H1 (cell line): Measurements from ENCODE around the gene MAPK8IP3. TPM values are rescaled to one million over a fixed set of nuclear protein-coding genes. Genes with fewer than 3 reads are reported as not detected.
A peak's percentile ranks its signal among the peaks of the same experiment; 100 is the strongest.

Experiments used
- CTCF ChIA-PET: fragments of 300-600 bp; sonication (Branson Sonifier 250); formaldehyde crosslinking; loops from one replicate; lab custom pipeline; 2021; ENCODE audit not compliant: partially characterized antibody; lab: Charles Lee
- POLR2A ChIA-PET: fragments of 300-600 bp; sonication (Branson Sonifier 250); formaldehyde crosslinking; loops from one replicate; lab custom pipeline; 2021; ENCODE audit warnings: inconsistent platforms; ENCODE audit not compliant: partially characterized antibody; lab: Charles Lee
- DNase-seq, 2 experiments: peaks; one replicate each; pipeline versions ENCODE4 v3.0.0 to v3.0.0-alpha.2; 2010 to 2022; ENCODE audit warnings: low spot score in 2 of 2, low read depth in 1 of 2, mixed read lengths in 1 of 2
- FAIRE-seq: peaks from 2 replicates; lab custom pipeline; 2011; peaks lifted over from hg19 to GRCh38; lab: Jason Lieb, UNC
- H2AFZ ChIP-seq: 2 replicates; pipeline ENCODE4 v1.8.1; 2012; ENCODE audit warnings: low read length, inconsistent platforms
- H2AK5ac ChIP-seq: 2 replicates; pipeline ENCODE4 v1.6.1; 2013; ENCODE audit warnings: low read depth, low read length
- H2BK120ac ChIP-seq: replicated peaks from 2 replicates; pipeline ENCODE3; 2013; ENCODE audit warnings: low read depth, low read length, inconsistent platforms
- H2BK12ac ChIP-seq: 2 replicates; pipeline ENCODE4 v1.6.1; 2013; ENCODE audit warnings: low read depth, low read length
- H2BK15ac ChIP-seq: 2 replicates; pipeline ENCODE4 v1.6.1; 2013; ENCODE audit warnings: low read length
- H2BK20ac ChIP-seq: 2 replicates; pipeline ENCODE4 v1.6.1; 2013; ENCODE audit warnings: low read length
- H2BK5ac ChIP-seq: 2 replicates; pipeline ENCODE4 v1.6.1; 2013; ENCODE audit warnings: low read depth, low read length
- H3K14ac ChIP-seq: 2 replicates; pipeline ENCODE4 v1.6.1; 2013; ENCODE audit warnings: inconsistent platforms; ENCODE audit not compliant: insufficient read length
- H3K18ac ChIP-seq: 2 replicates; pipeline ENCODE4 v1.6.1; 2013; ENCODE audit warnings: low read length; ENCODE audit errors: extremely low read depth
- H3K23ac ChIP-seq: 2 replicates; pipeline ENCODE4 v1.6.1; 2013; ENCODE audit warnings: inconsistent platforms; ENCODE audit not compliant: insufficient read length
- H3K23me2 ChIP-seq: 2 replicates; pipeline ENCODE4 v1.6.1; 2013; ENCODE audit warnings: low read depth, low read length
- H3K27ac ChIP-seq: 2 replicates; pipeline ENCODE4 v1.6.1; 2011; ENCODE audit warnings: low read depth, low read length, inconsistent platforms
- H3K27me3 ChIP-seq, 4 experiments: replicated peaks in 1 of 4; 1 replicate in 1 of 4; 2 replicates in 3 of 4; pipeline versions ENCODE4 v1.6.1 to v1.8.1; 2011 to 2013; ENCODE audit warnings: low read length in 3 of 4, mild to moderate bottlenecking in 3 of 4, inconsistent platforms in 2 of 4, mixed read lengths in 2 of 4, moderate library complexity in 1 of 4; ENCODE audit not compliant: control insufficient read depth in 3 of 4, insufficient read depth in 3 of 4; ENCODE audit errors: extremely low read depth in 1 of 4
- H3K36me3 ChIP-seq, 4 experiments: 2 replicates each; pipeline versions ENCODE4 v1.6.1 to v1.8.1; 2011 to 2013; ENCODE audit warnings: mild to moderate bottlenecking in 4 of 4, low read length in 3 of 4, moderate library complexity in 2 of 4, control low read depth in 1 of 4, inconsistent platforms in 1 of 4; ENCODE audit not compliant: insufficient read depth in 4 of 4, control insufficient read depth in 2 of 4
- H3K4ac ChIP-seq: replicated peaks from 2 replicates; pipeline ENCODE3; 2013; ENCODE audit warnings: low read length, low read depth, mixed read lengths, inconsistent platforms; ENCODE audit not compliant: insufficient read length
- H3K4me1 ChIP-seq, 4 experiments: replicated peaks in 1 of 4; 1 replicate in 1 of 4; 2 replicates in 3 of 4; pipeline versions ENCODE4 v1.6.1 to v1.8.1; 2011 to 2013; ENCODE audit warnings: low read length in 3 of 4, inconsistent platforms in 2 of 4, mixed read lengths in 1 of 4; ENCODE audit not compliant: insufficient read depth in 4 of 4, control insufficient read depth in 3 of 4
- H3K4me2 ChIP-seq, 2 experiments: 2 replicates each; pipeline versions ENCODE4 v1.6.1 to v1.8.1; 2011 to 2013; ENCODE audit warnings: low read depth in 2 of 2, low read length in 2 of 2, control low read depth in 1 of 2, inconsistent platforms in 1 of 2, mild to moderate bottlenecking in 1 of 2; ENCODE audit not compliant: insufficient read depth in 1 of 2
- H3K4me3 ChIP-seq, 4 experiments: fragments of 200-600, 300-600 bp in 1 of 4; sonication (generic), shearing (Covaris generic), sonication (Bioruptor Twin) in 1 of 4; 2 replicates each; pipeline versions ENCODE4 v1.5.1 to v1.8.1; 2011 to 2016; ENCODE audit warnings: low read length in 4 of 4, low read depth in 3 of 4, control low read depth in 2 of 4, inconsistent platforms in 2 of 4, mild to moderate bottlenecking in 2 of 4, mixed read lengths in 1 of 4, moderate library complexity in 1 of 4; ENCODE audit not compliant: insufficient read depth in 2 of 4; ENCODE audit errors: extremely low read depth in 1 of 4
- H3K56ac ChIP-seq: replicated peaks from 2 replicates; pipeline ENCODE3; 2013; ENCODE audit warnings: low read depth, mild to moderate bottlenecking, mixed read lengths, low read length, inconsistent platforms; ENCODE audit not compliant: insufficient read length
- H3K79me1 ChIP-seq: 2 replicates; pipeline ENCODE4 v1.6.1; 2013; ENCODE audit warnings: low read depth, low read length, control low read depth
- H3K79me2 ChIP-seq, 2 experiments: 2 replicates each; pipeline versions ENCODE4 v1.6.1 to v1.8.1; 2012 to 2013; ENCODE audit warnings: low read length in 2 of 2, mild to moderate bottlenecking in 2 of 2, inconsistent platforms in 1 of 2; ENCODE audit not compliant: insufficient read depth in 2 of 2, control insufficient read depth in 1 of 2
- H3K9ac ChIP-seq, 4 experiments: replicated peaks in 1 of 4; 1 replicate in 1 of 4; 2 replicates in 3 of 4; pipeline versions ENCODE4 v1.6.1 to v1.8.1; 2011 to 2013; ENCODE audit warnings: low read depth in 3 of 4, low read length in 3 of 4, control low read depth in 2 of 4, mild to moderate bottlenecking in 2 of 4, moderate library complexity in 2 of 4, inconsistent platforms in 1 of 4; ENCODE audit errors: extremely low read depth in 1 of 4
- H3K9me3 ChIP-seq, 2 experiments: 2 replicates each; pipeline versions ENCODE4 v1.6.1 to v1.8.1; 2012 to 2013; ENCODE audit warnings: mild to moderate bottlenecking in 2 of 2, moderate library complexity in 2 of 2, control low read depth in 1 of 2, inconsistent platforms in 1 of 2, low read depth in 1 of 2, low read length in 1 of 2, mixed read lengths in 1 of 2; ENCODE audit not compliant: insufficient read depth in 2 of 2
- H4K20me1 ChIP-seq, 2 experiments: replicated peaks in 1 of 2; 2 replicates each; pipeline versions ENCODE3 to v1.8.1; 2011 to 2013; ENCODE audit warnings: inconsistent platforms in 2 of 2, low read length in 2 of 2, mild to moderate bottlenecking in 1 of 2; ENCODE audit not compliant: insufficient read depth in 2 of 2, control insufficient read depth in 1 of 2
- H4K5ac ChIP-seq: 2 replicates; pipeline ENCODE4 v1.6.1; 2013; ENCODE audit warnings: low read length, low read depth, mixed read lengths, inconsistent platforms; ENCODE audit not compliant: insufficient read length
- H4K8ac ChIP-seq: 2 replicates; pipeline ENCODE4 v1.8.0; 2013; ENCODE audit warnings: mild to moderate bottlenecking, moderate library complexity, low read length, inconsistent platforms; ENCODE audit not compliant: insufficient read depth; ENCODE audit errors: extremely low read depth
- H4K91ac ChIP-seq: replicated peaks from 2 replicates; pipeline ENCODE3; 2013; ENCODE audit warnings: low read length, mixed read lengths, inconsistent platforms; ENCODE audit not compliant: insufficient read length
- GTF2F1 ChIP-seq: IDR thresholded peaks from 2 replicates; pipeline ENCODE4 v1.6.1; 2012; ENCODE audit warnings: low read depth, low read length, improper control_type of control experiment, borderline replicate concordance
- POLR2A ChIP-seq, 2 experiments: IDR thresholded peaks; 1 replicate in 1 of 2; 2 replicates in 1 of 2; pipeline ENCODE4 v1.6.1; 2011; ENCODE audit warnings: low read depth in 2 of 2, low read length in 2 of 2, mild to moderate bottlenecking in 2 of 2; ENCODE audit errors: control extremely low read depth in 1 of 2
- RAD21 ChIP-seq, 2 experiments: IDR thresholded peaks in 1 of 2; conservative IDR thresholded peaks in 1 of 2; 2 replicates each; pipeline ENCODE4 v1.6.1; 2011; ENCODE audit warnings: low read depth in 2 of 2, low read length in 2 of 2, improper control_type of control experiment in 1 of 2, inconsistent platforms in 1 of 2, mild to moderate bottlenecking in 1 of 2, moderate library complexity in 1 of 2
- WGBS, 2 experiments: shearing (Covaris generic) in 1 of 2; methylation state at CpG; one replicate each; pipeline versions ENCODE4 v1.1.6 to v1.1.7; 2013 to 2015; ENCODE audit warnings: low lambda C conversion rate in 2 of 2, mixed read lengths in 2 of 2, inconsistent platforms in 1 of 2, low coverage in 1 of 2, missing lambda C conversion rate in 1 of 2; ENCODE audit not compliant: insufficient replicate concordance in 2 of 2, insufficient coverage in 1 of 2, insufficient read length in 1 of 2; ENCODE audit errors: extremely low coverage in 1 of 2, missing lambda C conversion rate in 1 of 2; 5-methylcytosine and 5-hydroxymethylcytosine counted together
- polyA plus RNA-seq, 7 experiments: library from polyadenylated mRNA; depleted of rRNA in 3 of 7; stranded (reverse) in 5 of 7; unstranded in 2 of 7; fragments of >200 nt in 5 of 7; fragments of 200-250 nt in 2 of 7; gene quantifications; 1 replicate in 5 of 7; 2 replicates in 1 of 7; 4 replicates in 1 of 7; pipeline versions ENCODE4 v1.2.1 to v1.2.3, GENCODE V29; 2011 to 2013; ENCODE audit warnings: missing spikeins in 2 of 7, mixed read lengths in 2 of 7
- total RNA-seq: library from RNA; stranded (reverse); fragmentation: NEBNext Ultra II Directional; extraction: Animal tissue kit (Norgen Biotek cat#: 25700); gene quantifications from 2 replicates; pipeline ENCODE4 v1.2.1, GENCODE V29; 2021

MAPK8IP3 gene
- total and polyA plus RNA-seq, 2 of the 8 experiments (the other 6 are each of a cell fraction or from before 2014, with no cell fraction given) = 16.9 to 43.4 TPM

GRCh38 chr16:1775006-1775845, 69.2 kb downstream of the MAPK8IP3 start:
- Histone ChIP-seq H3K9ac (no peak overlapping the region), H2BK12ac (no peak overlapping the region), H3K4me3 (no peak overlapping the region), H2BK20ac (no peak overlapping the region), H2AK5ac (no peak overlapping the region), H4K5ac (no peak overlapping the region), H4K8ac (peak overlapping the region; percentile 46; the same call in 1 of the 2 replicates), H3K4me2 (no peak overlapping the region; a peak in 1 of 4 replicates), H2BK15ac (no peak overlapping the region), H3K27ac (no peak overlapping the region), H3K79me2 (peaks cover 0 to 15% of the 10 kb centered on the region in 2 experiments; a peak in 1 of 4 replicates), H2AFZ (no peak overlapping the region), H3K23ac (no peak overlapping the region), H3K36me3 (peaks cover 0 to 23% (median 8%) of the 10 kb centered on the region in 4 experiments; a peak in 5 of 8 replicates), H2BK5ac (no peak overlapping the region), H3K27me3 (no peaks in the 10 kb centered on the region), H3K18ac (no peak overlapping the region), H4K20me1 (peaks cover 0 to 30% of the 10 kb centered on the region in 2 experiments), H3K23me2 (peaks cover 17% of the 10 kb centered on the region), H3K56ac (no peak overlapping the region), H2BK120ac (no peak overlapping the region), H3K9me3 (no peaks in the 10 kb centered on the region), H3K14ac (no peak overlapping the region), H4K91ac (no peak overlapping the region), H3K4me1 (peaks cover 0 to 8% (median 5%) of the 10 kb centered on the region in 4 experiments; a peak in 5 of 7 replicates), H3K4ac (no peak overlapping the region), H3K79me1 (peaks cover 6% of the 10 kb centered on the region)
- ChIA-PET CTCF (interaction anchor here (1.1 to 2.7 kb wide), 7 partner anchors 8 to 48 kb away, joined by 3 to 13 read pairs (median 5); partner anchors contain the start of genes IGFALS, NUBP2 and SPSB3), POLR2A (interaction anchor here (0.6 to 13.5 kb wide), 10 partner anchors 4 to 1355 kb away, joined by 3 to 246 read pairs (median 4); partner anchors contain the start of genes EME2, JPT2, MRPS34 and NME3)
- TF ChIP-seq RAD21 (IDR thresholded peaks at IDR 0.05 in 1 of 2, conservative IDR thresholded peaks at IDR 0.05 in 1 of 2; ENCODE audit: low read depth in 2 of 2, low read length in 2 of 2) (no peak), POLR2A (IDR thresholded peaks at IDR 0.05; ENCODE audit: control extremely low read depth in 1 of 2, low read depth in 2 of 2, low read length in 2 of 2) (peak in 1 of 2 experiments; percentile 17; a peak in 1 of 3 replicates), GTF2F1 (no peak)
- WGBS, 2 experiments = 94% methylated on average over 20 of the region's 30 CpGs; no CpG with 5 or more reads in 1 of the 2 experiments
- DNase-seq (no peak), FAIRE-seq (no peak)
